Measurements from ENCODE around the gene TBXA2R. TPM values are rescaled to one million over a fixed set of nuclear protein-coding genes. Genes with fewer than 3 reads are reported as not detected.

TBXA2R gene
- total RNA-seq, 4 donors from 2014 or later = 0.27 to 0.79 TPM; not detected in 2

- no peak overlapping the region for H3K4me3 ChIP-seq
- no peak for DNase-seq
- peaks cover 0 to 20% (median 0%) of the 10 kb centered on the region in 4 donors for H3K36me3 ChIP-seq
- peaks cover 4 to 33% (median 27%) of the 10 kb centered on the region in 4 donors for H3K4me1 ChIP-seq
- in situ Hi-C loops (cut with MboI; ENCODE audit: low pct_ligation_motif_present in 1 of 4, low pct_unique_long_range_greater_than_20kb in 1 of 4, low sequenced_read_pairs in 3 of 4) = no loop called here
- H3K9me3 ChIP-seq = no peaks in the 10 kb centered on the region
- TF ChIP-seq POLR2AphosphoS5 (IDR thresholded peaks at IDR 0.05) = no peak
- TF ChIP-seq CTCF (IDR thresholded peaks at IDR 0.05) = no peak
- no peak for TF ChIP-seq POLR2A (IDR thresholded peaks at IDR 0.05)
- no peak for TF ChIP-seq EP300 (IDR thresholded peaks at IDR 0.05; ENCODE audit: low read depth)
- 80 to 92% methylated on average over 2 to 30 of the region's 41 CpGs for WGBS, 2 donors (ENCODE audit: low coverage in 1 of 2)
- peaks cover 4% of the 10 kb centered on the region for H3K27me3 ChIP-seq
- intact Hi-C loops (cut with DNase I; ENCODE audit: low total_unique reads) = loop anchor here (1.0 to 10.0 kb wide), 2 partner anchors 35 to 306 kb away; no protein-coding TSS in a partner anchor
- H3K27ac ChIP-seq = no peak overlapping the region
Measured at GRCh38 chr19:3610745-3611717, 4.4 kb upstream of the TBXA2R start.

- H3K27ac ChIP-seq = peak overlapping the region in 1 of 4 donors; percentile 14
- intact Hi-C loops (cut with DNase I; ENCODE audit: low total_unique reads) = loop anchor here (1.0 to 10.0 kb wide), 2 partner anchors 34 to 305 kb away; no protein-coding TSS in a partner anchor
- H3K4me3 ChIP-seq = no peak overlapping the region
- H3K27me3 ChIP-seq = peaks cover 4% of the 10 kb centered on the region
- TF ChIP-seq EP300 (IDR thresholded peaks at IDR 0.05; ENCODE audit: low read depth) (no peak), CTCF (IDR thresholded peaks at IDR 0.05) (no peak), POLR2AphosphoS5 (IDR thresholded peaks at IDR 0.05) (no peak), POLR2A (IDR thresholded peaks at IDR 0.05) (no peak)
- H3K9me3 ChIP-seq = no peaks in the 10 kb centered on the region
- no peak for DNase-seq
- in situ Hi-C loops (cut with MboI; ENCODE audit: low pct_ligation_motif_present in 1 of 4, low pct_unique_long_range_greater_than_20kb in 1 of 4, low sequenced_read_pairs in 3 of 4) = no loop called here
- H3K36me3 ChIP-seq = peaks cover 0 to 20% (median 0%) of the 10 kb centered on the region in 4 donors
- H3K4me1 ChIP-seq = peaks cover 7 to 36% (median 30%) of the 10 kb centered on the region in 4 donors
- WGBS, 2 donors (ENCODE audit: low coverage in 1 of 2) = 84% methylated on average over 23 of the region's 24 CpGs; no CpG with 5 or more reads in 1 of the 2 donors
Measured at GRCh38 chr19:3609779-3610719, 3.4 kb upstream of the TBXA2R start.

- intact Hi-C loops (cut with DNase I; ENCODE audit: low total_unique reads) = no loop called here
- 51% methylated on average over 19 of the region's 21 CpGs; no CpG with 5 or more reads in 1 of the 2 donors for WGBS, 2 donors (ENCODE audit: low coverage in 1 of 2)
- H3K27ac ChIP-seq = peak overlapping the region in 1 of 4 donors; percentile 69
Measured at GRCh38 chr19:3608750-3609322, 2.2 kb upstream of the TBXA2R start.

More at GRCh38 chr19:3608750-3609322, 2.2 kb upstream of the TBXA2R start:
- no peaks in the 10 kb centered on the region for H3K9me3 ChIP-seq
- H3K4me1 ChIP-seq = peaks cover 7 to 36% (median 30%) of the 10 kb centered on the region in 4 donors
- in situ Hi-C loops (cut with MboI; ENCODE audit: low pct_ligation_motif_present in 1 of 4, low pct_unique_long_range_greater_than_20kb in 1 of 4, low sequenced_read_pairs in 3 of 4) = no loop called here
- no peak overlapping the region for H3K4me3 ChIP-seq
- peaks cover 0 to 20% (median 0%) of the 10 kb centered on the region in 4 donors for H3K36me3 ChIP-seq
- no peak for DNase-seq
- no peak for TF ChIP-seq EP300 (IDR thresholded peaks at IDR 0.05; ENCODE audit: low read depth)
- no peak for TF ChIP-seq CTCF (IDR thresholded peaks at IDR 0.05)
- H3K27me3 ChIP-seq = peaks cover 4% of the 10 kb centered on the region

Measured in transverse colon (tissue), 4 donors.